GM18951 (cell line): ENCODE measurements around the gene TRPM1.
A peak's percentile ranks its signal among the peaks of the same experiment; 100 is the strongest.

Experiments
- POLR2A ChIP-seq: IDR thresholded peaks from 4 replicates; pipeline ENCODE4 v1.6.1; 2011; ENCODE audit warnings: mild to moderate bottlenecking; ENCODE audit not compliant: insufficient read length, insufficient read depth; ENCODE audit errors: extremely low read depth
- in situ Hi-C: fragments of 300-500 bp; cut with MboI; formaldehyde crosslinking; loops from one replicate; pipeline ENCODE4 v1.12.0; 2022; ENCODE audit warnings: low sequenced_read_pairs, mixed read lengths, inconsistent platforms; ENCODE audit not compliant: unreplicated experiment

Gene TRPM1

DNA sequence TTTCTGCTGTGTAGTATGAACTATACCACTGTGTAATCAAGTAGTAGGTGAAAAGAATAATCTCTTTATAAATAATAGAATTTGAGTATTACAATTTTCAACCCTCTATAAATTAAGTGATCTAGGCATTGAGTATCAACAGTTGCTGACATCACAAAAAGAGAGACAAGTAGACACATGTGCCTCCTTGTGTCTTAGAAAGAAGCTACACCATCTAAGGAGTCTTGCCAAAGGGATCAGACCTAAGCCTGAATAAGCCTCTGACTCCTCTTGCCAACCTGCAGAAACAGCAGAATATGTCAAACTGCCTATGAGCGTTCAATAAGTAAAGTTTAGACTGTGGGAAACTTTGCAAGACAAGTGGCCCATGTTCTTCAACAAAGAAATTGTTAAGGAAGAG lies 104.3 kb downstream of the TRPM1 start:
- in situ Hi-C loops, result no loop called here

DNA sequence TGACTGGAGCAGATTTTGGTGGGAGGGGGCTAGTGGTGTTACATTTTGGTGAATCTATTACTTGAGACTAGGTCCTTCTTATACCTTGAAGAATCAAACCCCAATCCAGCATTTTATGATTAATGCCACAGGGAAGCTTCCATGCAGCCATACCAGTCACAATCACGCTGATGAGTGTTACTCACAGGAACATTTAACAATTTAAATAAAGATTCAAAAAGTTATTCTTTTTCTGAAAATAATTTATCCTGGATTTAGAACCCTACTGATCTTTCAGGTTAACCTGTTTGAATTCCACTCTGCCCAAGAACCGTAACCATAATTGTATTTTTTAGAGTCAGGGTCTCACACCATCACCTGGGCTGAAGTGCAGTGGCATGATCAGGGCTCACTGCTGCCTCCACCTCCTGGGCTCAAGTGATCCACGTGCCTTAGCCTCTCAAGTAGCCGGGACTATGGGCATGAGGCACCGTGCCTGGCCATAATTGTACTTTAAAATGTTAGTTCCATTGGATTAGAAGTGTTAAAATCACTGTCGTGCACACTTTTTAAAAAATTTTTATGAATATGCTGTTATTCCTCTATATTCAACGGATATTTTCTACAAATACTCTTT lies 109.2 kb downstream of the TRPM1 start:
- in situ Hi-C loops, result no loop called here
- TF ChIP-seq POLR2A, result no peak

More for the DNA sequence above, 104.3 kb downstream of the TRPM1 start:
- TF ChIP-seq POLR2A, result no peak

DNA sequence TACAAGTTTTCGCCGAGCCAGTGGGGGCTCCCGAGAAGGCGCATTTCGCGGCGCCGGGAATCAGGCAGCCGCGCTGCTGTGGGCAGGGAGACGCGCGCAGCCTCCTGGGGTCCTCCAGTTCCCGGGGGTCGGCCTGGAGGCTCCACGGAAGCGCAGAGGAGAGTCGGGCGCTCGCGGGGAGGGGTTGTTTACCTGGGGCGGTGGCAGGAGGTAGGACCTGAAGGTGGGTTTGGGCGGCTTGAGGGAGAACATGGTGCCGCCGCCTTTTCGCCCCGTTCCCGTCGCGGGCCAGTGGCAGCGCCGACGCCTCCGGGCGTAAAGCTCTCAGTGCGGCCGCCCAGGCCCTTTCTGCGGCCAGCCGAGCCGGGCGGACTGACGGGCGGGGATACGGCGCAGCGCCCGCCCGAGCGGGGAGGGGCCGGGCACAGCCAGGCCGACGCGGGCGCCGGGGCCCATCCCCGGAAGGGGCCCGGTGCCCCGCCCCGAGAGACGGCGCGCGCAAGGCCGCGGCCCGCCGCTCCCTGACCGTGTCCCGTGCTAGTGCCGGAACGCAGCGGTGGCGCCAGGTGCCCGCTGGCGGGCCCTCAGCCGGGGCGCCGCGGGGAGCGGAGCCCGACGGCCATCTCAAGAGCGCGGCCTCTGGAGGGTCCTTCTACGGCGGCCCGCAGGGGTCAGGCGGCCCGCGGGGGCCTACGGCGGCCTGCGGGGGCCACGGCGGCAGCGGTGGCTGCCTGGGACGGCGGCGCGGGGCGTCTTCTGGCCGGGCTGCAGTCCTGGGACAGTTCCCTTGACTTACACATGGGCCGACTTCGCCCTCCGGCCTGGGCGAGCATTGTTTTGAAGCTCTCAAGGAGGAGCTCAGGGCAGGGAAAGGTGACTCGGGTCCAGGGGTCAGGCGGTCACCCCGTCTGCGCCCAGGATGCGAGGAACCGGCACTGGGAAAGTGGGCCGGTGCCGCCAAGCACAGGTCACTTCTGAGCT lies 110.0 kb downstream of the TRPM1 start, which contains the start of gene MTMR10:
Gene MTMR10 (minus strand): TSS at position 374 of the 981 bp plus-strand sequence. CDS start 122 bp downstream, at position 252.
- in situ Hi-C loops, result no loop called here
- peak; percentile 97 for TF ChIP-seq POLR2A

DNA sequence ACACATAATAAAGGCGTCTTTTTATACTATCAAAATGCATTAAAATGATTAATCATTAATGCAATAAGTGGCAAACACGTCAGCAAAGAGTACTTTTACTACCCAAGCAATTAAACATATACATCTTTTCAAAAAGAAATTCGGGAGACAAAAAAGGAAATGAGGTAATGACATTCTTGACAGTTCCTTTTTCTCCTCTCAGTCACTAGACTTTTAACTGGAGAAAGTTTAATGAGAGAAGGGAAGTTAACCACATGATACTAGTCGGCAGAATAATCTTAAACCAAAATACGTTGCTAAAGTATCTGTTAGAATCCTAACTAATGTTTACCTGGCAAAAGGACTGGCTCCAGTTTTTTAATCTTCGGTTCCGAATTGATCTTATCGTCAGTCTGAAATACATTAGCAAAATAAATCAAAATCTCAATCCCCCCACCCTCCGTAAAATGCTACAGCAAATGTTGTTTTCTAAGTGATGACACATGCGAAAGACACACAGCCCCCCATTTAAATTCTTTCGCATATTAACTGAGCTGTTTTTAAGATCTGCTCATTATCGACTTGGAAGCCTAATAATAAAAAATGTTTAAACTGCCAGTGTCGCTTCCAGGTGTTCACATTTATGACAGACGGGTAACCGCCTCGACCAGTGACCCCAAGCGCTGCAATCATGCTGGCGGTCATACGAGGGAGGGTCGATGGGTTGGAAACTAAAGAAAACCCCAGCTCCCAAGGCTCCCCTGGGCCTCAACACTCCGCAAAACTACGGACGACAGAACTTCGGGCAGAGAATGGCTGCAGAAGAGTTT lies 110.9 kb downstream of the TRPM1 start:
- in situ Hi-C loops, result no loop called here
- TF ChIP-seq POLR2A, result no peak

DNA sequence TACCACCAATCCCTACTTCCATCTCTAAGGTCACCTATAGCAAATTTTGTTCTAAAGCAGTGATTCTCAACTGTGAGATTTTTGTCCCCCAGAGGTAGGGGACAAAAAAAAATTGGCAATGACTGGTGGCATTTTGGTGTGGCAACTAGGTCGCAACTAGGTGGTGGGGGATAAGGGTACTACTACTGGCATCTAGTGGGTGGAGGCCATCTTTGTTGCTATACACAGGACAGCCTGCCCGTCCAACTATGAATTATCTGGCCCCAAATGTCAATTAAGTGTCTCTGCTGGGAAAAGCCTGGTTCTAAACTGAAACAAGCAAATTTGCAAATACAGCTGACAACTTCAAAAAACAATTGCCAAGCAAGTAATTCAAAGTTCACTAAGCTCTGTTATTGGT lies 111.5 kb downstream of the TRPM1 start:
- TF ChIP-seq POLR2A, result no peak
- in situ Hi-C loops, result no loop called here

DNA sequence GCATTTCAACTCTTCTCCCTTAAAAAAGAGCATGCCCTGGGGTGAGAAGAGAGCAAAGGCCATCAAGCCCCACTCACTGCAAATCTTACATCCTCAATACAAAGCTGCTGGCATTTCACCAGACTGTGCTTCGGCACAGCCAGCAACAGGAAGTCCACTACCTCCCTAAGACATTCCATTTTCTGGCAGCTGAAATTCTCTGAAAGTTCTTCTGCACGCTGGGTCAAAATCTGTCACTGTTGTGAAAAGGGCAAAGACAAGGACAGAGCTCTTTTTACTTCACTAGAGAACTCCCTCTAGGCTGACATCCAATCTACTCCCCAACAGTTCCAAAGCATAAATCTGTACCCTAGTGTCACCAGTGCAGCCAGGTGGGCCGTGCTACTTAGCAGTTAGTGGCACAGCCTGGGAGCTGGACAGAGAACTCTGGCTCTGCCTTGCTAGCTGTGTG lies 116.4 kb downstream of the TRPM1 start:
- TF ChIP-seq POLR2A, result no peak
- in situ Hi-C loops, result no loop called here

DNA sequence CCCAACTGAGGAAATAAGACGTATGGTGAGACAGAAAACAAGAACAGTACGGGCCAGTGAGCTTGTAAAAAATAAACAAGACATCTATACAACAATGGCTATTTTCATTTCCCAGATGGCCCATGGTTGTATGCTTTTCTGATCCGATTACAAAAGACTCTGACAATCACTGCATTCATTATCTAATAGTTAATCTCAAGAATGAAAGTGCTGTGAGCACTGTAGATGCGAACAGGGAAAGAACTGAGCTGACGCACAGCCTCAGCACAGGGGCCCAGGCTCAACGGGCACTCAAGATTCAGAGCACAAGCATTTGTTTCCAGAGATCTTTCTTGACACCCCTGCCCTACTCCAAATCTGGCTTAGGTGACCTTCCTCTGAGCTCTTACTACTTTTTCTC lies 117.0 kb downstream of the TRPM1 start:
- TF ChIP-seq POLR2A, result no peak
- in situ Hi-C loops, result no loop called here

DNA sequence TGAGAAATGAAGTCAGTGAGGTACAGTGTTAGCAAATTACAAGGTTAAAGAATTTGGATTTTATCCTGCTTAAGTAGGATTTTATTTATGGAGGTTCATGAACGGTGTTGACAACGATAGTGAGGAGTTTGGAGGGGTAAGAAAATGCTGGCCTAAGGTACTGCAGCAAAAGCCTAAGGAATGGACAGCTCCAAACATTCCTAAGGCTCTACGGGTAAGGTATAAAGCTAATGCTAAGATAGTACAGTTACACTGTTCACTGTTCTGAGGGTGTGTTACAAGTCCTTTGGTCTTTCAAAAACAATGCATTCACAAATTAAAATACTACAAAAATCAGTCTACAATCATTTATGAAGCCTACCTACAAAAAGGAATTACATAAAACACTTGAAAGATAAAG lies 117.4 kb downstream of the TRPM1 start:
- no peak for TF ChIP-seq POLR2A
- in situ Hi-C loops, result no loop called here

DNA sequence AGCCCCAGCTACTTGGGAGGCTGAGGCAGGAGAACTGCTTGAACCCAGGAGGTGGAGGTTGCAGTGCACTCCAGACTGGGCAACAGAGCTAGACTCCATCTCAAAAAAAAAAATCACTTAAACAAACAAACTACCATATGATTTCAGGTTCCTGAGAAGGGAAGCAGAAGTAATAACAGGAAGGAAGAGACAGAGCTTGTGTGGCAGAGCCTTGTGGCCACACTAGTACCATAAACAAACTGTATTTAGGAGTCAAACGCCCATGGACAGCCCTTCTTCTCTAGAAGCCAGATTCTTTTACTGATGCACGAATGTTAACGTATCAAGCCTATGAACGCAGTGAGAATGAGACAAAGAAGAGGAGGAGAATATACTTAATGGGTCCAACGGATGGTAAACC lies 122.1 kb downstream of the TRPM1 start:
- in situ Hi-C loops, result no loop called here
- no peak for TF ChIP-seq POLR2A

DNA sequence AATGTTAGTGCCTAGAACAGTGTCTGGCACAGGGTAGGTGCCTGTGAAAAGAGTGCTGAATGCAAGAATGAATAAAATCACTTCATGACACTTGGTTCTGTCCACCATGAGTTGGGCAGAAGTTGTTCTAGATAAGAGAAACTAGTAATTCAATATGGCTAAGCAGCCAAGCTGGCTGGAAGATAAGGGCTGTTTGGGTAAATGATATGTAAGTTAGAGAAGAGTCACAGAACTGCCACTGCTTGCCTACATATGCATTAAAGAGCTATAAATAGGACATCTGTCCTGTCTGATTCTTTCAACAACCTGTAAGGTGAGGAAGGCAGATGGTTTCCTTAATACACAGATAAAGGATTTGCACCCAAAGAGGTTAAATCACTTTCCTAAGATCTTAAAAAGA lies 123.2 kb downstream of the TRPM1 start:
- no peak for TF ChIP-seq POLR2A
- in situ Hi-C loops, result no loop called here

DNA sequence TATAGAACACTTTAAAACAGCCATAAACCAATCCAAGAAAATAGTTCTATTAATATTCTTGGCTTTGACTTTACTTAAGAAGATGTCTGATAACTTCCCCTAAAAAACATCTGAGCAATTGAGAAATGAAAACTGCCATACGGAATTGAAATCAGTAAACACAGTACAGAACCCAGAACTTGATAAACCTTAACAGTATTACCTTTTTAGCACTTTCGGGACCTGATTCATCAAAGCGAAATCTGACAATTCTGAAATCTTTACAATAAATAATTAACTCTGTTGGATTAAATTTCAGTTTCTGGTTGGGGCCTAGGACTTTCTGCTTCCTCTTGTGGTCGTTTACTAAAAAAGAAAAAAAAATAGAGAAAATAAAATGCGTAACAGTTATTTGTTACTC lies 127.4 kb downstream of the TRPM1 start:
- no peak for TF ChIP-seq POLR2A
- in situ Hi-C loops, result no loop called here

DNA sequence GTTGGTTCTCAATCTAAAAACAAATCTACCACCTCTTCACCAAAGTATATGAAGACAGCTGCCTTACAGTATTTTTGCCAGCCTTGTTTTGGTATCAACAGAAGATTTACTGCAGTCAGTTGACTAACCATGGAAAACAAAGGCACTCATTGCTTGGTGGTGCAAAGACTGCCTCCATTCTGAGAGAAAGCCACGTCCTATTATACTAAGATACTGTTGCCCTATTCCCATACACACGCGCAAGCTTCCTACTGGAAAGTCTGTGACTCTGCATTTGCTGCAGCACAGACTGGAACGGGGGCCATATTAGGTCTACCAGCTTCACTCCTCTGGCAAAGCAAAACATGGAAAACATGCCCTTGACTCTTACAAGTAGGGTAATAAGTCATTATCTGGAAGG lies 128.1 kb downstream of the TRPM1 start:
- in situ Hi-C loops, result no loop called here

DNA sequence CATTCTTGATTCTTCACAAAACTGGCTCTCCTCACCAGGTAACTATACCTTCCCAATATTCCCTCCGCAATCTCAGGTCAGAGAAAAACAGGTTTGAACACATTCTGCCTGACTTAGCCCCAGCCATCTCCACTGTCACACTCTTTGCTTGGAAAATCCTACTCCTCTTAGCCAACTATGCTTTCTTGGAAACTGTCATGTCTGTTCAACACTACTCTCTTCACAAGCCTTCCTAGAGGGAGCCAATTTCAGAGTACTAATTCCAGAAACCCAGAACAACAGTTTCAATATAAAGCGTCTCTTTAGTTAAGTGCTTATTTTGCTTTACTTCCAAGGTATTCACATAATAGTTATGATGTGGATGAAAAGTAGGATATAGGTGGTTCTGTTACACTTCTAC lies 131.8 kb downstream of the TRPM1 start:
- no peak for TF ChIP-seq POLR2A
- in situ Hi-C loops, result no loop called here

More for the DNA sequence above, 128.1 kb downstream of the TRPM1 start:
- no peak for TF ChIP-seq POLR2A
